ENCODE results near the gene DDR1. TPM values are rescaled to one million over a fixed set of nuclear protein-coding genes. Genes with fewer than 3 reads are reported as not detected.
"Not testable (repeated sequence)": the region's sequence is repeated elsewhere in the genome, so short reads cannot be mapped to it uniquely, and the experiment has no call there.

Gene DDR1
- total RNA-seq, 4 donors from 2014 or later = 131 to 261 (median 140) TPM

DNA sequence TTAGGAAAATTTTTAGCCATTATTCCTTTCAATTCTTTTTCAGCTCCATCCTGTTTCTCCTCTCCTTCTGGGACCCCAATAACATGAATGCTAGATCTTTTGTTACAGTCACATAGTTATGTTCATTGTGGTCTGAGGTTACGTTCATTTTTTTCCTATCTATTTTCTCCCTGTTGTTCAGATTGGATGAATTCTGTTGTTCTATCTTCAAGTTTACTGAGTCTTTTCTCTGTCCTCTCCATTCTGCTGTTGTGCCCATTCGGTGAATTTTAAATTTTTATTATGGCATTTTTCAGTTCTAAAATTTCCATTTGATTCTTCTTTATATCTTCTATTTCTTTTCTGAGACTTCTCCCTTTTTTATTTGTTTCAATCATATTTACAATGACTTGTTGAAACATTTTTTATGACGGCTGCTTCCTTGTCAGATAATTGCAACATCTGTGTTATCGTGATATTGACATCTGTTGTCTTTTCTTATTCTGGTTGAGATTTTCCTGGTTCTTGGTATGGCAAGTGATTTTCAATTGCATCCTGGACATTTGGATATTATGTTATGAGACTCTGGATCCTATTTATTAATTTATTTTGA, 12.6 kb upstream of the DDR1 start:
- no peak for DNase-seq
- 77 to 95% methylated on average over 4 of the region's 4 CpGs for WGBS, 2 donors
- intact Hi-C loops (cut with DNase I) = no loop called here

DNA sequence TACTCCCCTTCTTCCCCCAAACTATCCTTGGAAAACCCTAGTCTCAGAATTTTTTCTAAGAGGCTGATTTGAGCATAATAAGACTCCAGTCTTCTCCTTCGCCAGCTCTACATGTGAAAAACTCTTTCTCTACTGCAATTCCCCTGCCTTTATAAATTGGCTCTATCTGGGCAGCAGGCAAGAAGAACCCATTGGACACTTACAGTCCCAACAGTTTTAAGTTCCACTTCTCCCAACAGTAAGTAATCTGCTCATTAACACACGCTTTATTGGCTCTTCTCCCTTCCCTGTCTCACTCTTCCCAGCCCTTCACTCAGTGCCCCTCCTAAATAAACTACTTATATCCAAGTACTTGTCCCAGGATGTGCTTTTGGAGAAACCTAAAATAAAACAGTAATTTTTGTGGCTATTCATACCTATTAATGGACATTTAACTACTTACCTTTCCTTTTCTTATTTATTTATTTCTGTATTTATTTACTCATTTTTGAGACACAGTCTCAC, 11.1 kb upstream of the DDR1 start:
- H3K4me3 ChIP-seq = no peak overlapping the region
- DNase-seq = no peak
- WGBS, 2 donors = 92 to 93% methylated on average over 2 of the region's 2 CpGs
- no peaks in the 10 kb centered on the region for H3K36me3 ChIP-seq
- H3K4me1 ChIP-seq = peaks cover 18 to 33% (median 27%) of the 10 kb centered on the region in 3 donors
- peaks cover 0 to 35% (median 13%) of the 10 kb centered on the region in 3 donors for H3K9me3 ChIP-seq
- intact Hi-C loops (cut with DNase I) = no loop called here
- H3K27ac ChIP-seq = no peak overlapping the region
- H3K27me3 ChIP-seq = no peaks in the 10 kb centered on the region
- TF ChIP-seq POLR2A (IDR thresholded peaks at IDR 0.05) = no peak
- TF ChIP-seq, protein P1, sequence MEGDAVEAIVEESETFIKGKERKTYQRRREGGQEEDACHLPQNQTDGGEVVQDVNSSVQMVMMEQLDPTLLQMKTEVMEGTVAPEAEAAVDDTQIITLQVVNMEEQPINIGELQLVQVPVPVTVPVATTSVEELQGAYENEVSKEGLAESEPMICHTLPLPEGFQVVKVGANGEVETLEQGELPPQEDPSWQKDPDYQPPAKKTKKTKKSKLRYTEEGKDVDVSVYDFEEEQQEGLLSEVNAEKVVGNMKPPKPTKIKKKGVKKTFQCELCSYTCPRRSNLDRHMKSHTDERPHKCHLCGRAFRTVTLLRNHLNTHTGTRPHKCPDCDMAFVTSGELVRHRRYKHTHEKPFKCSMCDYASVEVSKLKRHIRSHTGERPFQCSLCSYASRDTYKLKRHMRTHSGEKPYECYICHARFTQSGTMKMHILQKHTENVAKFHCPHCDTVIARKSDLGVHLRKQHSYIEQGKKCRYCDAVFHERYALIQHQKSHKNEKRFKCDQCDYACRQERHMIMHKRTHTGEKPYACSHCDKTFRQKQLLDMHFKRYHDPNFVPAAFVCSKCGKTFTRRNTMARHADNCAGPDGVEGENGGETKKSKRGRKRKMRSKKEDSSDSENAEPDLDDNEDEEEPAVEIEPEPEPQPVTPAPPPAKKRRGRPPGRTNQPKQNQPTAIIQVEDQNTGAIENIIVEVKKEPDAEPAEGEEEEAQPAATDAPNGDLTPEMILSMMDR (IDR thresholded peaks at IDR 0.05) = no peak

More for the DNA sequence above, 12.6 kb upstream of the DDR1 start:
- TF ChIP-seq POLR2A (IDR thresholded peaks at IDR 0.05) = no peak
- TF ChIP-seq, protein P1 (IDR thresholded peaks at IDR 0.05) = no peak
- Histone ChIP-seq H3K4me3 (no peak overlapping the region), H3K9me3 (peaks cover 0 to 35% (median 13%) of the 10 kb centered on the region in 3 donors), H3K27ac (no peak overlapping the region), H3K4me1 (peaks cover 6 to 18% (median 12%) of the 10 kb centered on the region in 3 donors), H3K36me3 (no peaks in the 10 kb centered on the region), H3K27me3 (no peaks in the 10 kb centered on the region)

DNA sequence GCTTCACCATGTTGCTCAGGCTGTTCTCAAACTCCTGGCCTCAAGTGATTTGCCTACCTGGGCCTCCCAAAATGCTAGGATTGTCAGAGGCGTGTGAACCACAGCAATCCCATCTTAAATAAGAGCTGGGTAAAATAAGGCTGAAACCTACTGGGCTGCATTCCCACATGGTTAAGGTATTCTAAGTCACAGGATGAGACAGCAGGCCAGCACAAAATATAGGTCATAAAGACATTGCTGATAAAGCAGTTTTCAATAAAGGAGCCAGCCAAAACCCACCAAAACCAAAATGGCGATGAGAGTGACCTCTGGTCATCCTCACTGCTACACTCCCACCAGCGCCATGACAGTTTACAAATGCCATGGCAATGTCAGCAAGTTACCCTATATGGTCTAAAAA, 10.5 kb upstream of the DDR1 start:
- H3K27me3 ChIP-seq; DNase-seq; intact Hi-C loops (cut with DNase I): not testable (repeated sequence)

DNA sequence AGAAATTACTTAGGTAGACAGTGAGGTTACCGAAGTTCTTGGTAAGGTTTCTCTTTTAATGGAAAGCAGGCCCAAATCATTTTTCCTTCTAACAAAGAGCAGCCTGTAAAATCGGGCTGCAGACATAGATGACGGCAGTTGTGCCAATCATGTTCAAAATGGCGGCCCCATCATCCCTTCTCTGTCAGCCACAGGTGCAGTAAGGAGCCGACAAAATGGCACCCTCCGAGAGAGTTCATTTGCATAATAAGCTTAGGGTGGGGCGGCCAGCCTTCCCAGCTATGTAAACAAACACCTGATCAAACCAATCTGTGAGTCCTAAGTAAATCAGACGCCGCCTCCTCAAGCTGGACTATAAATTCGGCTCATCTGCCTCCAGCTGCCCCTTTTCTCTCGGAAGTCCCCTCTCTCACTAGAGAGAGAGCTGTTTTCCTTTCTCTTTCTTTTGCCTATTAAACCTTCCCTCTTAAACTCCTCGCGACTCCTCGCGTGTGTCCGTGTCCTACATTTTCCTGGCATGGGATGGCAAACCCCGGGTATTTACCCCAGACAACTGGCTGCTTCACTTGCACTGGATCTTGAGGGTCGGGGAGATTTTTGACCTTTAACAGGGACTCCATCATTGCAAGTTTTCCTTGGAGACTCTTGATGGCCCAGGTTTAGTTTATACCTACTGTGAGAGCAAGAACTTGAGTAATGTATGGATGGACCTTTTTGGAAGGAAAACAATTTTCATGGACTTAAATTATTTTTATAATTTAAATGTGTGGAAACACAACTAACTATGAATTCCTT, 8.9 kb upstream of the DDR1 start:
- DNase-seq = no peak
- 41 to 62% methylated on average over 18 of the region's 18 CpGs for WGBS, 2 donors
- intact Hi-C loops (cut with DNase I) = loop anchor here (5.0 kb wide), 1 partner anchor 48 kb away; no protein-coding TSS in a partner anchor
- Histone ChIP-seq H3K36me3 (no peaks in the 10 kb centered on the region), H3K27ac (peak overlapping the region; percentile 79 to 90 (median 88)), H3K4me3 (peak overlapping the region in 1 of 4 donors; percentile 28), H3K4me1 (peaks cover 18 to 39% (median 29%) of the 10 kb centered on the region in 3 donors), H3K9me3 (peaks cover 0 to 20% (median 3%) of the 10 kb centered on the region in 3 donors), H3K27me3 (no peaks in the 10 kb centered on the region)
- TF ChIP-seq, protein P1 (IDR thresholded peaks at IDR 0.05) = no peak
- TF ChIP-seq POLR2A (IDR thresholded peaks at IDR 0.05) = no peak

More for the DNA sequence above, 10.5 kb upstream of the DDR1 start:
- 89% methylated on average over 3 of the region's 3 CpGs for WGBS, 2 donors
- H3K27ac ChIP-seq, H3K36me3 ChIP-seq, H3K4me3 ChIP-seq: not testable (repeated sequence)
- peaks cover 18 to 39% (median 29%) of the 10 kb centered on the region in 3 donors for H3K4me1 ChIP-seq
- H3K9me3 ChIP-seq = peaks cover 0 to 33% (median 13%) of the 10 kb centered on the region in 3 donors

DNA sequence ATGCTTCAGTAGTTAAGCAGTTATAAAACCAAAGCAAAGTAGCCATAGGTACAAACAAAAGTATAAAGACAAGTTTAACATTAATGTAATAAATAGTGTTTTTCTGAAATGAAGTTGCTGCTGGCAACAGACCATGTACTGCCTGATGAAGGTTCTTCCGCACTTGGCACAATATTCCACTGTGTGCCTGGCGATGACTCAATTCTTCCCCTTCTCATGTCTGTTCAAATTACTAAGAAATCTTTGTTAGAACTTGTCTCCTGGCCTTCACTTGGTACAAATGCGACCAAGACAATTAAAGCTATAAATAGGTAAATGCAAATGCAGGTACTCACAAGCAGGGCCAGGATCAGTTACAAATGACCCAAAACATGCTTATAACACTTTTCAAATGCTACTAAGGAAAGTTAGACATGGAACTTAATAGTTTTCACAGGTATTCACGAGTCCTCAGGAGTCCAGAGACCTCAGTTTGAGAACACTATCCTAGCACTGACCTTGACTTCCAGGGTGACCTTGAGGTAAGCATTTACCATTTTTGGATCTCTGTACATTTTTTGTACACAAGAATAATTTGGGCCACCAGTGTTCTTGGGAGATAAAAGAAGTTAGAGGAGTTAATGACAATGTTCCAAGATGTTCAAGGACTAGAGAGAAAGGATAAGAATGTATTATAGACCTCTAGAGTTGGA, 8.1 kb upstream of the DDR1 start:
- no peak for DNase-seq

More for the DNA sequence above, 8.1 kb upstream of the DDR1 start:
- peak overlapping the region; percentile 79 to 90 (median 88) for H3K27ac ChIP-seq
- H3K36me3 ChIP-seq = no peaks in the 10 kb centered on the region
- TF ChIP-seq POLR2A (IDR thresholded peaks at IDR 0.05) = no peak
- TF ChIP-seq, protein P1 (IDR thresholded peaks at IDR 0.05) = peak in 1 of 6 experiments; percentile 13
- H3K27me3 ChIP-seq = no peaks in the 10 kb centered on the region
- peaks cover 0 to 12% (median 0%) of the 10 kb centered on the region in 3 donors for H3K9me3 ChIP-seq
- H3K4me1 ChIP-seq = peaks cover 18 to 47% (median 29%) of the 10 kb centered on the region in 3 donors
- intact Hi-C loops (cut with DNase I) = loop anchor here (5.0 kb wide), 1 partner anchor 49 kb away; no protein-coding TSS in a partner anchor
- H3K4me3 ChIP-seq = no peak overlapping the region
- 23 to 31% methylated on average over 4 of the region's 4 CpGs for WGBS, 2 donors
